ENCODE measurements around the gene TIMM50.

Gene TIMM50

DNA sequence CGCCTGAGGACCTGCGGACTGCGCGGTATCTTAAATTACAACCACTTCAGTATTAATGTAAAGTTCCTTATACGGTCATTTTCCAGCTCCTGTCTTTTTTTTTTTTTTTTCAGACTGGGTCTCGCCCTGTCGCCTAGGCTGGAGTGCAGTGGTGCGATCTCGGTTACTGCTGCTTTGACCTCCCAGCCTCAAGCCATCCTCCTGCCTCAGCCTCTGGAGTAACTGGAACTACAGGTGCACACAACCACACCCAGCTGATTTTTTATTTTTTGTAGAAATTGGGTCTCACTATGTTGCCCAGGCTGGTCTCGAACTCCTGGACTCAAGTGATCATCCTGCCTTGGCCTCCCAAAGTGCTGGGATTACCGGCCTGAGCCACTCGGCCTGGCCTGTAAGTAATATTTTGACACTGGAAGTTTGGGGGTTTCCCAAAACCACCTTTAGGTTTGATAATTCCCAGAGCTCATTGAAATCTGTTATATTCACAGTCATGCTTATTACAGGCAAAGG is 52.4 kb downstream of the TIMM50 start:
- no peak for DNase-seq (ENCODE audit: low read depth, low spot score)

DNA sequence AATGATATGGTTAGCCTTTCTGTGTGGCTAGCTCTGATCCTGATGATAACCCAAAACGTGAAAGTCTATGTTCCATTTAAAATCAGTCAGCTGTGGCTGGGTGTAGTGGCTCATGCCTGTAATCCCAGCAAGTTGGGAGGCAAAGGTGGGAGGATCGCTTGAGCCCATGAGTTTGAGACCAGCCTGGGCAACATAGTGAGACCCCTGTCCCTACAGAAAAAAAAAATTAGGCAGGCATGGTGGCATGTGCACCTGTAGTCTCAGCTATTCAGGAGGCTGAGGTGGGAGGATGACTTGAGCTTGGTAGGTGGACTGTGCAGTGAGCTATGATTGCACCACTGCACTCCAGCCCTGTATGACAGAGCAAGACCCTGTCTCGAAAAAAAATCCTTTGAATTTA is 53.2 kb downstream of the TIMM50 start:
- DNase-seq (ENCODE audit: low read depth, low spot score): no peak

DNA sequence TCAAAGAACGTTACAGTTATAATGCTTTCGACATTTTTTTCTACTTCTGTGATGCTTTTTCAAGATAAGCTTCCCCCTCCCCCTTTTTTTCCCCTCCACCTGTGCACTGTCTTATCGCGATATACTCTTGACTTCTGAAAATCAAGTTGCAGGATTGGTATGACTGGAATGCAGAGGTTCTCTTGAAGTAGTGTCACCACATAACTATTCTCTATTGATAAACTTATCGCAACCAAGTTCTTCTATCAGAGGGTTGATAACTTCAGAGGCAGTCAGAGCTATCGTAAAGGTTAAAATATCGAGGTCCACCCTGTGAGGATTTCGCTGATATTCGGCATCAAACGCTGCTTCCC is 58.5 kb downstream of the TIMM50 start:
- DNase-seq (ENCODE audit: low read depth, low spot score): no peak

DNA sequence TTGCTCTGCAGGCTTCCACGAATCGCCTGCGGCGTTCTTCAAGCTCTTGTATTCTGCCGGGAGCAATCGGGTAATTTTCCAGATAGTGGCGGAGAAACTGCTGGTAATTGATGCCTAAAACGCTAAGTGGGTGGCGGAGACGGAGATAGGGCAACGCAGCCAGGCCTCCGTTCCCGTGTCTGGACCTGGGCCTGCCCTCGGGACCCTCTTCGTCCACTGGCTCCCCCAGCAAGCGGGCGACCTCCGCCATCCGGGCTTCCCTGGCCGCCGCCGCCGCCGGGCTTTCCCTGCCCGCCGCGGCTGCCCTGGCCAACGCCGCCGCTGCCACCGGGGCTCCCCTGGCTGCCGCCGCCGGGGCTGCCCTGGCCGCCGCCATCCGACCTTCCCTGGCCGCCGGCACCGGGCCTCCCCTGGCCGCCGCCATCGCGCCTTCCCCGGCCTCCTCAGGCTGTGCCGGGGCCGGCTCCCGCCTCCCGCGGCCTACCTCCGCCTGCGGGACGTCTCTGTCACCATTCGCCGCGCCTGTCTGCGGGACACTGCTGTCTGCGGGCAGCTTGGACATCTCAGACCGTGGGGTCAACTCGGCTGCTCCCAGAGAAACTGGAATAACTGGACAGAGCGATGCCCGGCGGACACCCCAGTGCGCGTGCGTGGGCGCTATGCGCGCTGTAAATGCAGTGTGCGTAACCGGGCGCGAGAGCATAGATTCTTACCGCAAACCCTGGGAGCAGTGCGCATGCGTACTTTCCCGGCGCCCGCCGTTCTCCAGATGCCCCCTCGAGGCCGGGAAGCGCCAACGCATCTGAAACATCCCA is 59.1 kb downstream of the TIMM50 start, which contains the start of gene EID2:
Gene EID2 (minus strand): TSS at position 644 of the 815 bp plus-strand sequence. CDS start 82 bp downstream, at position 562.
- peak; percentile 83 for DNase-seq (ENCODE audit: low read depth, low spot score)

DNA sequence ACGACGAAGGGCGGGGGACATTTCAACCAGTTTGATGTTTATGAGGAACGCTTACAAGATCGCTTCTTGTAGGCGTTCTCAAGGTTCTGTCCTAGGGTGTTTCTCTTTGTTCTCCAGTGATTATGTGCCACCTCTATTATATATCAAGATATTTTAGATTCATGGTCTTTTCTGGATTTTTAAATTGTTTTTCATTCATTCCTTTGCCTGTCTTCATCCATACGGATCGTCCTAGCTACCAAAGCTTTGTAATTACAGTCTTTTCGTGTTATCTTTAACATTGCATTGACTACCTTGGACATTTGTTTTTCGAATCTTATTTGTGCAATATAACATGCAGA is 59.7 kb downstream of the TIMM50 start:
- DNase-seq (ENCODE audit: low read depth, low spot score): no peak

Data from activated CD4-positive, CD25-positive, alpha-beta regulatory T cell treated with anti-CD3 and anti-CD28 coated beads, Interleukin-2, amount 50 U/mL, for 16 hours (primary cell).